CD4-positive, alpha-beta T cell treated with Interleukin-10 for 1 hour (primary cell): ENCODE measurements around the gene MYO1D.
"Not testable (repeated sequence)": the region's sequence is repeated elsewhere in the genome, so short reads cannot be mapped to it uniquely, and the experiment has no call there.

Source experiments
- DNase-seq: peaks from one replicate; pipeline ENCODE4 v3.0.0-alpha.2; 2020

MYO1D gene

GRCh38 chr17:32482568-32483320 is 394.2 kb downstream of the MYO1D start:
- no peak for DNase-seq

GRCh38 chr17:32481193-32481592 is 395.7 kb downstream of the MYO1D start:
- DNase-seq: no peak

- DNase-seq: no peak
These were observed 397.8 kb downstream of the MYO1D start for GRCh38 chr17:32479074-32479617.

- no peak for DNase-seq
These were observed 399.7 kb downstream of the MYO1D start for GRCh38 chr17:32477220-32477619.

- DNase-seq: no peak
These were observed 401.7 kb downstream of the MYO1D start for GRCh38 chr17:32475258-32475657.

- DNase-seq: no peak
These were observed 405.3 kb downstream of the MYO1D start for GRCh38 chr17:32471652-32472051.

GRCh38 chr17:32470405-32471167 is 406.3 kb downstream of the MYO1D start:
- no peak for DNase-seq

GRCh38 chr17:32467949-32468348 is 409.0 kb downstream of the MYO1D start:
- no peak for DNase-seq

- no peak for DNase-seq
These were observed 412.6 kb downstream of the MYO1D start for GRCh38 chr17:32464374-32464773.

- DNase-seq: no peak
These were observed 413.6 kb downstream of the MYO1D start for GRCh38 chr17:32463304-32463703.

GRCh38 chr17:32461853-32462617 is 414.9 kb downstream of the MYO1D start:
- peak; percentile 78 for DNase-seq

- no peak for DNase-seq
These were observed 415.4 kb downstream of the MYO1D start for GRCh38 chr17:32461498-32461852.

GRCh38 chr17:32460054-32460453 is 416.9 kb downstream of the MYO1D start:
- no peak for DNase-seq

- DNase-seq: no peak
These were observed 418.6 kb downstream of the MYO1D start for GRCh38 chr17:32458371-32458770.

- no peak for DNase-seq
These were observed 423.6 kb downstream of the MYO1D start for GRCh38 chr17:32453370-32453769.

GRCh38 chr17:32452281-32452680 is 424.6 kb downstream of the MYO1D start:
- no peak for DNase-seq

GRCh38 chr17:32451879-32452278 is 425.0 kb downstream of the MYO1D start:
- no peak for DNase-seq

GRCh38 chr17:32450379-32450778 is 426.5 kb downstream of the MYO1D start:
- not testable (repeated sequence) for DNase-seq

GRCh38 chr17:32449963-32450362 is 427.0 kb downstream of the MYO1D start:
- DNase-seq: no peak

GRCh38 chr17:32446949-32447348 is 430.0 kb downstream of the MYO1D start:
- DNase-seq: no peak

- DNase-seq: no peak
These were observed 431.0 kb downstream of the MYO1D start for GRCh38 chr17:32445971-32446370.

GRCh38 chr17:32445497-32445896 is 431.4 kb downstream of the MYO1D start:
- DNase-seq: no peak

- peak; percentile 24 for DNase-seq
These were observed 431.9 kb downstream of the MYO1D start for GRCh38 chr17:32445074-32445415.
